CD4-positive, alpha-beta T cell treated with Interleukin-6 at 100 ng/mL for 8 hours (primary cell): ENCODE results near the gene ERG.

Experiments used
- DNase-seq: peaks from one replicate; pipeline ENCODE4 v3.0.0-alpha.2; 2020; ENCODE audit warnings: mixed read lengths, low spot score

Gene ERG

GRCh38 chr21:38330666-38331065, 167.6 kb downstream of the ERG start:
- no peak for DNase-seq
